ENCODE data around the gene FILIP1. TPM values are rescaled to one million over a fixed set of nuclear protein-coding genes. Genes with fewer than 3 reads are reported as not detected.
"Not testable (repeated sequence)": the region's sequence is repeated elsewhere in the genome, so short reads cannot be mapped to it uniquely, and the experiment has no call there.

FILIP1 gene
- total RNA-seq, 1 donor from 2014 or later, result 0.60 TPM

DNA sequence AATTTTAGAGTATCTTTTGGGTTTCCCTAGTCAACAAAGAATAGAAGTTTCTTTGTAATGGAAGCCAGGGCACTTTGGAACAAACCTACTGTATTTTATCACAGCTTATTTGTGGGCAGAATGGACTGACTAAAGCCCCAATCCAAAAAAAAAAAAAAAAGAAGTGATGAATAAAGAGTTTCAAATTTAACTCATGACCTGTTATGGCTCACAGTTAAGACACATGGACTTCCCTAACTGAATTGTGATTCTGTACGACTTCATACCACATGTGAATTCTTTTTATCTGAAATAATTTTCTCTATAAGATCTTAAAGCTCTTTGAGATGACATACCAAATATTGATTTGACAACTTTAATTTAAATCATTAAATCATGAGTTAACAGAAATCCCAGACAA, 77.2 kb downstream of the FILIP1 start:
- ATAC-seq, result no peak

DNA sequence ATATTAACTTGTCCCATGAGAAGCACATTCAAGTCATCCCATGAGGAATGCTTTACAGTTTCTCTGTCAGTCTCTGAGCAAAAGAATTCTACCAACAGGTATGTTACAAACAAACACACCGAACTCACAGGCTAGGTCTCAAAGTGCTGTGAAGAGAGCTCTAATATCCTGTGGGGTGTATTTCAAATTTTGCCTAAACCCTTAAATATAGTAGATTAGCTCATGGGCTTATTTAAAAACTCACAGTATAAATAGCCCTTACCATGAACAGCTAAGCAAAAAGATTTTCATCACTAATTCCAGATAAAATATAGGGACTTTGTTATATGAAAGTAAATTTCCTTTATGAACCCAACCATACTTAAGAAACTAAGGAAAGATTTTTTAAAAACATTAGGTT, 77.8 kb downstream of the FILIP1 start:
- no peak for ATAC-seq

GRCh38 chr6:75414445-75415021, 79.1 kb downstream of the FILIP1 start:
- ATAC-seq, result no peak

DNA sequence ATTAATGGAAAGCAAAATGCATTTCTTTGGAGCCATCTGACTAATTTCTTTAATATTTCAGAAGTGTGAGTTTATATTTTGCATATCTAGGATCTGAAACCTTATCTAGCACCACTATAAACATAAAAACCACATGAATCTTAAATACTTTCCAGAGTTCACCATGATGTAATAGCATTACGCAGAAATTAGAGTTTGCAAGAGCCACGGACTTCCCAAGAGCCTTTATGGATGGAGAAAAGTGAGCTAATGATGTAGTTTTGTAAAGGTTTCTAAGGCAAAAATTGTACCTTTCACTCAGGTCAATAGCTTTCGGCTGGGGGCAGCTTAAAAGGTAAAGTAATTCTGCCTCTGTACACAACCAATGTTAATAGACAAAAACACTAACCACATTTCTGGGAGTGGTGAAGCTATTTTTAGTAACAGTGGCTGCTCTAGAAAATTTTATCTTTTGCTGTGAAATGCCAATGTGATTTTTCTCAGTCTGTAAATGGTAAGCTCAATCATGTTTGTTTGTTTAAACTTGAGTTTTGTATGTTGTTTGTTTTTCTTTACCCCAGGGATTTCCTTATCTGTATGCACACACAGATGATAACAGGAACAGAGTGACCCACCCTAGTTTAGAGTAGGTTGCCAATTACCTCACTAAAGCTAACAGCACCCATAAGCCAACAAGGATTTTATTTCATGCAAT, 80.5 kb downstream of the FILIP1 start:
- ATAC-seq, result no peak

- not testable (repeated sequence) for ATAC-seq
These were observed 83.0 kb downstream of the FILIP1 start for GRCh38 chr6:75410564-75410963.

DNA sequence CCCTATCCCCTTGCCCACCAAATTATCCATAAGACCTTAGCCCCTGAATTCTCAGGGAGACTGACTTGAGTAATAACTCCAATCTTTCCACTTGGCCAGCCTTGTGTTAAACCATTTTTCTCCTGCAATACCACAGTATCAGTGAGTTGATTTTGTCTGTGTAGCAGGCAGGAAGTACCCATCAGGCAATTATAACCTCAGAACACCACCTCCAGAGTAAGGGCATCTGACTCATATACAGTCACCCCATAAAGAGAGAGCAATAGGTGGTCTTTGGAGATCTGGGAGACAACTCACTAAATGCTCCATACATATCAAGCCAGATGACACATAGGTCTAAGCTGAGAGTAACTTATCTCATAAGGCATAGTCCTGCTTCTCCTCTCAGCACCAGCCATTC, 83.7 kb downstream of the FILIP1 start:
- ATAC-seq, result no peak

GRCh38 chr6:75409286-75409685, 84.3 kb downstream of the FILIP1 start:
- no peak for ATAC-seq

GRCh38 chr6:75403563-75404080, 90.0 kb downstream of the FILIP1 start:
- ATAC-seq, result no peak

GRCh38 chr6:75402296-75402695, 91.3 kb downstream of the FILIP1 start:
- ATAC-seq, result no peak

GRCh38 chr6:75397656-75398465, 95.7 kb downstream of the FILIP1 start:
- ATAC-seq, result no peak

DNA sequence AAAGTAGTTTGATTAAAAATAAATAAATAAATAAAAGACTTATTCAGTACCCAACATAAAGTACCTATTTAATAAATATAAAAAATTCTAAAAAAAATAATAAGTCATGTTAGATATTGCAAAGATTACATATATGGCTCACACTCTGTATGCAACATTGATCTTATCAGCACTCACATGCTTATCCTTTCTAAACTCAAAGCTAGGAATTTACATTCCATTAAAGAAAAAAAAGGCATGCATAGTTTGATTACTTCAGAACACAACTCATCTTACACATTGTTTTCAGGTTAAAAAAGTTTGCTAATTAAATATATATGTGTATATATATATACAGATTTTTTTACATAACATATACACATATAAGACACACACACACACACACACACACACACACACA, 96.4 kb downstream of the FILIP1 start:
- ATAC-seq, result no peak

- no peak for ATAC-seq
These were observed 97.4 kb downstream of the FILIP1 start for GRCh38 chr6:75396005-75396800.

- no peak for ATAC-seq
These were observed 99.8 kb downstream of the FILIP1 start for GRCh38 chr6:75393806-75394205.

DNA sequence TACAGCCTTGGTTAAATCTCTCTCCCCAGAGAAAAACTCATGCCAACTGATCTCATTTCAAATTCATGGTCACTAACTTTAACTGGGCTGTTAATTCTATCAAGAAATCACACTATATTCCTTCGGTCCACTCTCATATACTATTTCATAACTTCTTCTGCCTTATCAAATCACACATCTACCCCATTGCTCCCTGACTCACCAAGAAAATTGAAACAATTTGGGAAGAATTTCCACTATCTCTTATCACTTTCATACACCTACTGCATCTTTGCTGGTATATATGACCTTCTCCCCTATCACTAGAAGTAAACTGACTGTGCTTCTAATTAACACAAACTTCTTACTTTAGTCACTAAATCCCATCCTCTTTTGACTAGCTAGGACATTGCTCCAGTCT, 102.3 kb downstream of the FILIP1 start:
- no peak for ATAC-seq

GRCh38 chr6:75386050-75386770, 107.4 kb downstream of the FILIP1 start:
- no peak for ATAC-seq

DNA sequence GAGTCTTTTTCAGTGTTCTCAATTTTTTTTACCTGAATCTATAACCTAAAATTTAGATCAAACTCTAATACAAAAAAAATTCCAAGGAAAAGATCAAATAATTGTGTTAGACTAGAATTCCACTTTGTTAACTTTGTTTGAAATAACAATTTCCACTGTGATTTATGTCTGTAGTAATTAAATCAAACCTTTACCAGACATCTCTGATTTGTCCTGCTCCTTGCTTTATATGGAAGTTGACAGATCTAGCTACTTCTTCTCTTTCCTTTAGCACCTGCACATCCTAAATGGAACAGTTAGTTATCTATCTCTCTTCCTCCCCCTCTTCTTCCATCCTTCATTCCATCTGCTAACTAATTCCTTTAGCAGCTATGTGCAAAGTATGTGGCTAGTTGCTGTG, 109.5 kb downstream of the FILIP1 start:
- no peak for ATAC-seq

GRCh38 chr6:75382634-75382900, 111.0 kb downstream of the FILIP1 start:
- ATAC-seq, result no peak

- no peak for ATAC-seq
These were observed 111.5 kb downstream of the FILIP1 start for GRCh38 chr6:75381877-75382633.

- no peak for ATAC-seq
These were observed 114.1 kb downstream of the FILIP1 start for GRCh38 chr6:75379536-75379935.

DNA sequence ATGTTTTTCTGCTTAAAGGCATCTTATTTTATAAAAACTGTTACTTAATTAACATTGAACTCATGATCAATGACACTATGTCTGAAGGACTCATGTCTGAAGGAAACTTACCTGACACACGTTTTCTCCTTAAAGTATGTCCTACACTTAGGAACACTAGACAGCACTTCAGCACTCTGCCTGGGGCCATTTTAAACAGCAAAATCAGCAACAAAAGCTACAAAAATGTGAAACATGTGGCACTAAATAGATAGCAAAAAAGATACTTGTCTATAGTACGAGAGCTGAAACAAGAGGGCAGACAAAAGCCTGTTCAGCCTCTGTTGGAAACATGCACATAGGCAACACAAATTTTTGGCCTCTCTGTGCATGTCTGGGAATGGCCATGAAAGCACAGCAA, 115.5 kb downstream of the FILIP1 start:
- ATAC-seq, result no peak

DNA sequence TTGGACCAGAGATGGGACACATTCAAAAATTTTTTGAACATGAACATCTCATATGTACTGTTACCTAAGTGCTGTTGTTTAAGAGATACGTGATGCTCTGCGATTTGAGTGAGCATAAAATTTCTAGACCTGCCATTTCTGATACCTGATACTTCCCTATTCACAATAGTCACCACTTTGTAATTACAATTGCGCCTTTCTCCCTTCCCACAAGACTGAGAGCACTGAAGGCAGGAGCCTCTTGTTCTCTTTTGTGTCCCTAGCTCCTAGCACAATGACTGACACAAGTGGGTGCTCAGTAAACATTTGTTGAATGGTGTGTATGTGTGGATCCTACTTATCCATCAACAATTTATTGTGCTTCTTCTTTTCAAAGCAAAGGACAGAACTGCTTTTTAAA, 116.2 kb downstream of the FILIP1 start:
- no peak for ATAC-seq
